Fibroblast of lung (primary cell): Measurements from ENCODE around the gene TMBIM4.

Source experiments
- EZH2 ChIP-seq: IDR thresholded peaks from 2 replicates; pipeline ENCODE4 v1.5.1; 2012; ENCODE audit warnings: low read length, control low read depth, mild to moderate bottlenecking; ENCODE audit errors: missing control alignments
- TF ChIP-seq, protein P1 (sequence below), 2 donors: IDR thresholded peaks in 1 of 2; conservative IDR thresholded peaks in 1 of 2; 1 replicate in 1 of 2; 2 replicates in 1 of 2; pipeline ENCODE4 v1.5.1; 2011 to 2012; ENCODE audit warnings: low read length in 2 of 2, control low read depth in 1 of 2, inconsistent platforms in 1 of 2, low read depth in 1 of 2, mild to moderate bottlenecking in 1 of 2

GRCh38 chr12:66168410-66168809 is 1.4 kb downstream of the TMBIM4 start:
- TF ChIP-seq, protein P1, sequence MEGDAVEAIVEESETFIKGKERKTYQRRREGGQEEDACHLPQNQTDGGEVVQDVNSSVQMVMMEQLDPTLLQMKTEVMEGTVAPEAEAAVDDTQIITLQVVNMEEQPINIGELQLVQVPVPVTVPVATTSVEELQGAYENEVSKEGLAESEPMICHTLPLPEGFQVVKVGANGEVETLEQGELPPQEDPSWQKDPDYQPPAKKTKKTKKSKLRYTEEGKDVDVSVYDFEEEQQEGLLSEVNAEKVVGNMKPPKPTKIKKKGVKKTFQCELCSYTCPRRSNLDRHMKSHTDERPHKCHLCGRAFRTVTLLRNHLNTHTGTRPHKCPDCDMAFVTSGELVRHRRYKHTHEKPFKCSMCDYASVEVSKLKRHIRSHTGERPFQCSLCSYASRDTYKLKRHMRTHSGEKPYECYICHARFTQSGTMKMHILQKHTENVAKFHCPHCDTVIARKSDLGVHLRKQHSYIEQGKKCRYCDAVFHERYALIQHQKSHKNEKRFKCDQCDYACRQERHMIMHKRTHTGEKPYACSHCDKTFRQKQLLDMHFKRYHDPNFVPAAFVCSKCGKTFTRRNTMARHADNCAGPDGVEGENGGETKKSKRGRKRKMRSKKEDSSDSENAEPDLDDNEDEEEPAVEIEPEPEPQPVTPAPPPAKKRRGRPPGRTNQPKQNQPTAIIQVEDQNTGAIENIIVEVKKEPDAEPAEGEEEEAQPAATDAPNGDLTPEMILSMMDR (conservative IDR thresholded peaks at IDR 0.05 in 1 of 2, IDR thresholded peaks at IDR 0.05 in 1 of 2; ENCODE audit: low read depth in 1 of 2, low read length in 2 of 2) = no peak
- no peak for TF ChIP-seq EZH2
